ENCODE measurements around the gene RSRC2.

The RSRC2 gene

DNA sequence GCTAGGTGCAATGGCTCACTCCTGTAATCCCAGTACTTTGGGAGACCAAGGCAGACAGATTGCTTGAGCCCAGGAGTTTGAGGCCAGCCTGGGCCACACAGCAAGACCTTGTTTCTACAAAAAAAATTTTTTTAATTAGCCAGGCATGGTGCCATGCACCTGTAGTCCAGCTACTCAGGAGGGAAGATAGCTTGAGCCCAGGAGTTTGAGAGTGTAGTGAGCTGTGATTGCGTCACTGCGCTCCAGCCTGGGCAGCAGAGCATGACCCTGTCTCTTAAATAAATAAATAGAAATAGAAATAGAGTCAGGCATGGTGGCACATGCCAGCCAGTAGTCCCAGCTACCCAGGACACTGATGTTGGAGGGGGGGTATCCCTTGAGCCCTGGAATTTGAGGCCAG, 67.5 kb downstream of the RSRC2 start:
- H4K20me1 ChIP-seq (ENCODE audit: insufficient read depth, low read length) = no peaks in the 10 kb centered on the region
- TF ChIP-seq, protein P1, sequence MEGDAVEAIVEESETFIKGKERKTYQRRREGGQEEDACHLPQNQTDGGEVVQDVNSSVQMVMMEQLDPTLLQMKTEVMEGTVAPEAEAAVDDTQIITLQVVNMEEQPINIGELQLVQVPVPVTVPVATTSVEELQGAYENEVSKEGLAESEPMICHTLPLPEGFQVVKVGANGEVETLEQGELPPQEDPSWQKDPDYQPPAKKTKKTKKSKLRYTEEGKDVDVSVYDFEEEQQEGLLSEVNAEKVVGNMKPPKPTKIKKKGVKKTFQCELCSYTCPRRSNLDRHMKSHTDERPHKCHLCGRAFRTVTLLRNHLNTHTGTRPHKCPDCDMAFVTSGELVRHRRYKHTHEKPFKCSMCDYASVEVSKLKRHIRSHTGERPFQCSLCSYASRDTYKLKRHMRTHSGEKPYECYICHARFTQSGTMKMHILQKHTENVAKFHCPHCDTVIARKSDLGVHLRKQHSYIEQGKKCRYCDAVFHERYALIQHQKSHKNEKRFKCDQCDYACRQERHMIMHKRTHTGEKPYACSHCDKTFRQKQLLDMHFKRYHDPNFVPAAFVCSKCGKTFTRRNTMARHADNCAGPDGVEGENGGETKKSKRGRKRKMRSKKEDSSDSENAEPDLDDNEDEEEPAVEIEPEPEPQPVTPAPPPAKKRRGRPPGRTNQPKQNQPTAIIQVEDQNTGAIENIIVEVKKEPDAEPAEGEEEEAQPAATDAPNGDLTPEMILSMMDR (IDR thresholded peaks at IDR 0.05; ENCODE audit: borderline replicate concordance, extremely low read depth, low read length, poor library complexity, severe bottlenecking) = no peak
- TF ChIP-seq EZH2 (IDR thresholded peaks at IDR 0.05; ENCODE audit: borderline replicate concordance, low read depth, low read length, severe bottlenecking) = no peak
- H3K27me3 ChIP-seq (ENCODE audit: insufficient read depth, low read length, poor library complexity) = no peaks in the 10 kb centered on the region
- no peaks in the 10 kb centered on the region for H3K9me3 ChIP-seq (ENCODE audit: insufficient read depth, low read length, severe bottlenecking)
- H3K27ac ChIP-seq (ENCODE audit: low read length) = no peak overlapping the region
- H3K79me2 ChIP-seq (ENCODE audit: insufficient read depth, low read length) = no peaks in the 10 kb centered on the region
- H3K4me1 ChIP-seq (ENCODE audit: insufficient read depth, low read length) = peaks cover 1% of the 10 kb centered on the region
- no peak overlapping the region for H3K9ac ChIP-seq (ENCODE audit: low read depth, low read length)
- H3K4me3 ChIP-seq (ENCODE audit: low read depth in 1 of 2, low read length in 2 of 2) = no peak overlapping the region
- H3K36me3 ChIP-seq (ENCODE audit: insufficient read depth, low read length) = no peaks in the 10 kb centered on the region
- H2AFZ ChIP-seq (ENCODE audit: low read depth, low read length) = no peak overlapping the region
- H3K4me2 ChIP-seq (ENCODE audit: insufficient read depth, low read length) = no peak overlapping the region
- no peak for DNase-seq
- ATAC-seq (ENCODE audit: insufficient read depth, low read depth) = no peak

DNA sequence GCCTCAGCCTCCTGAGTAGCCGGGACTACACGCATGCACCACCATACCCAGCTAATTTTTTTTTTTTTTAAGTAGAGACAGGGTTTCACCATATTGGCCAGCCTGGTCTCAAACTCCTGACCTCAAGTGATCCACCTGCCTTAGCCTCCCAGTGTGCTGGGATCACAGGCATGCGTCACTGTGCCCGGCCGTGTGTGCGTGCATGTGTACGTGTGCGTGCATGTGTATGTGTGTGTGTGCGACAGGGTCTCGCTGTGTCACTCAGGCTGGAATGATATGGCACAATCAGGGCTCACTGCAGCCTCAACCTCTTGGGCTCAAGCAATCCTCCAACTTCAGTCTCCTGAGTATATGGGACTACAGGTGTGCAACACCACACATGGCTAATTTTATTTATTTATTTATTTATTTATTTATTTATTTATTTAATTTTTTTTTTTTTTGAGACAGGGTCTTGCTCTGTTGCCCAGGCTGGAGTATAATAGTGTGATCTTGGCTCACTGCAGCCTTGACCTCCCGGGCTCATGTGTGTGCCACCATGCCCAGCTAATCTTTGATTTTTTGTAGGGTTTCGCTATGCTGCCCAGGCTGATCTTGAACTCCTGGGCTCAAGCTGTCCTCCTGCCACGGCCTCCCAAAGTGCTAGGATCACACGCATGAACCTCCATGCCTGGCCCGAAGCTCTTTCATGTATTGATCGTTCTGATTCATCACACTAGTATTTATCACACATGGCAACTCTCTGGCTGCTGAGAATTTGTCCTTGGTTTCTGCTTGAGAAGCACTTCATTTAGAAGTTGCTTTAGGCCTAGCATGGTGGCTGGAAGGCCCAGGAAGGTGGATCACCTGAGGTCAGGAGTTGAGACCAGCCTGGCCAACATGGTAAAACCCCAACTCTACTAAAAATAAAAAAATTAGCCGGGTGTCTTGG, 68.4 kb downstream of the RSRC2 start:
- Histone ChIP-seq H3K27me3 (ENCODE audit: insufficient read depth, low read length, poor library complexity) (no peaks in the 10 kb centered on the region), H3K4me2 (ENCODE audit: insufficient read depth, low read length) (no peak overlapping the region), H3K4me1 (ENCODE audit: insufficient read depth, low read length) (peaks cover 10% of the 10 kb centered on the region), H4K20me1 (ENCODE audit: insufficient read depth, low read length) (no peaks in the 10 kb centered on the region), H3K79me2 (ENCODE audit: insufficient read depth, low read length) (no peaks in the 10 kb centered on the region), H3K9me3 (ENCODE audit: insufficient read depth, low read length, severe bottlenecking) (no peaks in the 10 kb centered on the region), H3K4me3 (ENCODE audit: low read depth in 1 of 2, low read length in 2 of 2) (no peak overlapping the region), H3K27ac (ENCODE audit: low read length) (no peak overlapping the region), H3K36me3 (ENCODE audit: insufficient read depth, low read length) (no peaks in the 10 kb centered on the region), H2AFZ (ENCODE audit: low read depth, low read length) (no peak overlapping the region), H3K9ac (ENCODE audit: low read depth, low read length) (no peak overlapping the region)
- DNase-seq (no peak), ATAC-seq (ENCODE audit: insufficient read depth, low read depth) (no peak)
- TF ChIP-seq, protein P1 (IDR thresholded peaks at IDR 0.05; ENCODE audit: borderline replicate concordance, extremely low read depth, low read length, poor library complexity, severe bottlenecking) = no peak
- no peak for TF ChIP-seq EZH2 (IDR thresholded peaks at IDR 0.05; ENCODE audit: borderline replicate concordance, low read depth, low read length, severe bottlenecking)

DNA sequence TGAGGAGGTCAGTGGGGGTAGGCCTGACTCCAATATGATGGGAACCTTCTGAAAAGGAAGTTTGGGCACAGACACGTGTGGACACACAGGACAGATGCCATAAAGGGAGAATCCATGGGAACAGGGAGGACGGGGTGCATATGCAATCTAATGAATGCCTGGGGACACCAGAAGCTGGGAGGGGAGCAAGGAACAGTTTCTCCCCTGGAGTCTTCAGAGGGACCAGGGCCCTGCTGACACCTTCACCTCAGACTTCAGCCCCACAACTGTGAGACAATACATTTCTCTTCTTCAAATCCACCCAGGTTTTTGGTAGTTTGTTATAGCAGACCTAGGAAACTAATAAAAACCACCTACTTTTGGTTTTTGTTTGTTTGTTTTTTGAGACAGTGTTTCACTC, 69.1 kb downstream of the RSRC2 start:
- H3K9ac ChIP-seq (ENCODE audit: low read depth, low read length) = no peak overlapping the region
- peaks cover 17% of the 10 kb centered on the region for H3K4me1 ChIP-seq (ENCODE audit: insufficient read depth, low read length)
- H4K20me1 ChIP-seq (ENCODE audit: insufficient read depth, low read length) = no peaks in the 10 kb centered on the region
- no peak overlapping the region for H3K4me3 ChIP-seq (ENCODE audit: low read depth in 1 of 2, low read length in 2 of 2)
- no peaks in the 10 kb centered on the region for H3K9me3 ChIP-seq (ENCODE audit: insufficient read depth, low read length, severe bottlenecking)
- no peak overlapping the region for H2AFZ ChIP-seq (ENCODE audit: low read depth, low read length)
- H3K79me2 ChIP-seq (ENCODE audit: insufficient read depth, low read length) = no peaks in the 10 kb centered on the region
- H3K27me3 ChIP-seq (ENCODE audit: insufficient read depth, low read length, poor library complexity) = no peaks in the 10 kb centered on the region
- H3K36me3 ChIP-seq (ENCODE audit: insufficient read depth, low read length) = no peaks in the 10 kb centered on the region
- H3K4me2 ChIP-seq (ENCODE audit: insufficient read depth, low read length) = no peak overlapping the region
- ATAC-seq (ENCODE audit: insufficient read depth, low read depth) (no peak), DNase-seq (no peak)
- TF ChIP-seq EZH2 (IDR thresholded peaks at IDR 0.05; ENCODE audit: borderline replicate concordance, low read depth, low read length, severe bottlenecking) = no peak
- TF ChIP-seq, protein P1 (IDR thresholded peaks at IDR 0.05; ENCODE audit: borderline replicate concordance, extremely low read depth, low read length, poor library complexity, severe bottlenecking) = no peak
- H3K27ac ChIP-seq (ENCODE audit: low read length) = no peak overlapping the region
